Tibial nerve (tissue), 4 donors: ENCODE data around the gene MMP28. TPM values are rescaled to one million over a fixed set of nuclear protein-coding genes. Genes with fewer than 3 reads are reported as not detected.

Experiments used
- DNase-seq, 2 donors: peaks; one replicate each; pipeline ENCODE4 v3.0.0-alpha.2; 2019; ENCODE audit warnings: low spot score in 2 of 2
- H3K27ac ChIP-seq, 4 donors: fragments of 200-600 bp; sonication (generic) in 3 of 4; one replicate each; pipeline ENCODE4 v1.5.1; 2017 to 2019; ENCODE audit warnings: mild to moderate bottlenecking in 1 of 4
- H3K27me3 ChIP-seq, 2 donors: fragments of 200-600 bp; sonication (generic) in 1 of 2; one replicate each; pipeline versions ENCODE4 v1.5.1 to v1.6.0; 2017 to 2019
- H3K36me3 ChIP-seq, 3 donors: fragments of 200-600 bp; sonication (generic); one replicate each; pipeline ENCODE4 v1.5.1; 2018 to 2019
- H3K4me1 ChIP-seq, 4 donors: fragments of 200-600 bp; sonication (generic) in 3 of 4; one replicate each; pipeline ENCODE4 v1.5.1; 2017 to 2019
- H3K4me3 ChIP-seq, 4 donors: fragments of 200-600 bp; sonication (generic) in 3 of 4; one replicate each; pipeline ENCODE4 v1.5.1; 2017 to 2019; ENCODE audit warnings: mild to moderate bottlenecking in 1 of 4, moderate library complexity in 1 of 4
- H3K9me3 ChIP-seq, 4 donors: fragments of 200-600 bp; sonication (generic) in 3 of 4; one replicate each; pipeline ENCODE4 v1.5.1; 2017 to 2019
- CTCF ChIP-seq, 5 experiments: fragments of 200-600 bp in 3 of 5; fragments of 450-650 bp in 2 of 5; sonication (generic) in 3 of 5; IDR thresholded peaks; one replicate each; pipeline ENCODE4 v1.5.1; 2016 to 2019; ENCODE audit warnings: antibody characterized with exemption in 5 of 5, mild to moderate bottlenecking in 3 of 5, moderate library complexity in 2 of 5
- EP300 ChIP-seq, 2 donors: sonication (generic); formaldehyde crosslinking; IDR thresholded peaks; one replicate each; pipeline ENCODE4 v1.6.1; 2017; ENCODE audit warnings: antibody characterized with exemption in 2 of 2, mild to moderate bottlenecking in 1 of 2
- POLR2A ChIP-seq, 2 donors: fragments of 450-650 bp; IDR thresholded peaks; one replicate each; pipeline ENCODE4 v1.6.1; 2017; ENCODE audit warnings: antibody characterized with exemption in 2 of 2, mild to moderate bottlenecking in 2 of 2, moderate library complexity in 2 of 2
- WGBS, 2 donors: methylation state at CpG; one replicate each; pipeline ENCODE4 v1.1.5; 2018; 5-methylcytosine and 5-hydroxymethylcytosine counted together
- total RNA-seq, 4 donors: library from RNA; depleted of rRNA; stranded (reverse); fragments of >200 nt; gene quantifications; one replicate each; pipeline ENCODE4 v1.1.0, GENCODE V29; 2016

The MMP28 gene
- total RNA-seq, 4 donors from 2014 or later: 71.7 to 174 (median 136) TPM

GRCh38 chr17:35725058-35725457 lies 70.4 kb downstream of the MMP28 start:
- Histone ChIP-seq H3K4me1 (peaks cover 0 to 26% (median 9%) of the 10 kb centered on the region in 4 donors), H3K27ac (no peak overlapping the region), H3K4me3 (no peak overlapping the region), H3K27me3 (no peaks in the 10 kb centered on the region), H3K36me3 (peaks cover 0 to 43% (median 20%) of the 10 kb centered on the region in 3 donors), H3K9me3 (no peaks in the 10 kb centered on the region)
- no peak for TF ChIP-seq EP300 (IDR thresholded peaks at IDR 0.05)
- no peak for TF ChIP-seq POLR2A (IDR thresholded peaks at IDR 0.05)
- TF ChIP-seq CTCF (IDR thresholded peaks at IDR 0.05): no peak
- DNase-seq: no peak
- WGBS, 2 donors: 87 to 88% methylated on average over 4 of the region's 4 CpGs

GRCh38 chr17:35723735-35724134 lies 71.7 kb downstream of the MMP28 start:
- Histone ChIP-seq H3K9me3 (no peaks in the 10 kb centered on the region), H3K27ac (no peak overlapping the region), H3K27me3 (no peaks in the 10 kb centered on the region), H3K36me3 (peaks cover 0 to 52% (median 20%) of the 10 kb centered on the region in 3 donors), H3K4me3 (no peak overlapping the region), H3K4me1 (peaks cover 0 to 26% (median 9%) of the 10 kb centered on the region in 4 donors)
- DNase-seq: no peak
- 97 to 100% methylated on average over 2 of the region's 2 CpGs for WGBS, 2 donors
- TF ChIP-seq EP300 (IDR thresholded peaks at IDR 0.05) (no peak), CTCF (IDR thresholded peaks at IDR 0.05) (no peak), POLR2A (IDR thresholded peaks at IDR 0.05) (no peak)

DNA sequence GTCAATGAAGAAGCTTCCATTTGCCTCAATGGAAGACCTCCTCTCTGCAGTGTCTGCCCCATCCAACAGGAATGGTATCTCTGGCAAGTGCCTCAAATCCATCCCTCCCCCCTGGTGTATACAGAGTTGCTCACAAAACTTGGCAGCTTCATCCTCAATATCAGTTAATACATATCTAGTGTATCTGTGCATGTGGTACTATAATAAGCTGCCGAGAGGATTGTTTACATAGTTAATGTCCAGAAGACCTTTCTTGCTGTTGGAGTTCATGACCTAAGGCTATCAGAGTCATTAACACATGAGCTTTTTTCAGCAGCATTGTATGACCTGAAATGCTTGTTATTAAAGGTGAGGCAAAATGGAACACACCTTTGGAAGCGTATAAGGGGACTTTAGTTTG lies 78.0 kb downstream of the MMP28 start:
- H3K36me3 ChIP-seq: peaks cover 0 to 64% (median 0%) of the 10 kb centered on the region in 3 donors
- H3K4me1 ChIP-seq: peaks cover 0 to 56% (median 10%) of the 10 kb centered on the region in 4 donors
- DNase-seq: no peak
- peak overlapping the region in 3 of 4 donors; percentile 36 to 78 (median 74) for H3K27ac ChIP-seq
- H3K9me3 ChIP-seq: no peaks in the 10 kb centered on the region
- WGBS, 2 donors: 52 to 65% methylated on average over 2 of the region's 2 CpGs
- H3K4me3 ChIP-seq: no peak overlapping the region
- TF ChIP-seq POLR2A (IDR thresholded peaks at IDR 0.05): no peak
- TF ChIP-seq EP300 (IDR thresholded peaks at IDR 0.05): no peak
- TF ChIP-seq CTCF (IDR thresholded peaks at IDR 0.05): no peak
- H3K27me3 ChIP-seq: no peaks in the 10 kb centered on the region

- H3K27ac ChIP-seq: peak overlapping the region; percentile 6 to 78 (median 55)
Observed at GRCh38 chr17:35716897-35717465, 78.5 kb downstream of the MMP28 start.

More at GRCh38 chr17:35716897-35717465, 78.5 kb downstream of the MMP28 start:
- peak in 1 of 2 donors; percentile 46 for DNase-seq
- peaks cover 0 to 65% (median 0%) of the 10 kb centered on the region in 3 donors for H3K36me3 ChIP-seq
- WGBS, 2 donors: 52 to 64% methylated on average over 4 of the region's 4 CpGs
- no peak overlapping the region for H3K4me3 ChIP-seq
- peaks cover 0 to 61% (median 10%) of the 10 kb centered on the region in 4 donors for H3K4me1 ChIP-seq
- H3K27me3 ChIP-seq: no peaks in the 10 kb centered on the region
- TF ChIP-seq CTCF (IDR thresholded peaks at IDR 0.05) (no peak), POLR2A (IDR thresholded peaks at IDR 0.05) (no peak), EP300 (IDR thresholded peaks at IDR 0.05) (peak; percentile 54 to 87)
- no peaks in the 10 kb centered on the region for H3K9me3 ChIP-seq
